ENCODE data around the gene BRD9.

DNA sequence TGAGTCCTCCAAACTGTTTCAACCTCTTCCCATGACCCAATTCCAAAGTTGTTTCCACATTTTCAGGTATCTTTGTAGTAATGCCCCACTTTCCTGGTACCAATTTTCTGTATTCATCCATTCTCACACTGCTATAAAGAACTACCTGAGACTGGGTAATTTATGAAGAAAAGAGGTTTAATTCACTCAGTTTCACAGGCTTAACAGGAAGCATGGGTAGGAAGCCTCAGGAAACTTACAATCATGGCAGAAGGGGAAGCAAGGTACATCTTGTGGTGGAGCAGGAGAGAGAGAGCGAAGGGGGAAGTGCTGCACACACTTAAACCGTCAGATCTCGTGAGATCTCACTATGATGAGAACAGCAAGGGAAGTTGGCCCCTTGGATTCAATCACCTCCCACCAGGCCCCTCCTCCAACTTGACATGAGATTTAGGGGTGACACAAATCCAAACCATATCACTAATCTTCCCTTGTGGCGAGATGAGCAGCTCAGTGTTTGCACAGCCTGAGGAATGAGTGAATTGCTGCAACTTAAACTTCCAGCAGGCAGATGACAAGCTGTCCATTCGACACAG lies 43.0 kb upstream of the BRD9 start:
- TF ChIP-seq POLR2AphosphoS5 (IDR thresholded peaks at IDR 0.05; ENCODE audit: low read depth, low read length) (no peak), SIN3A (IDR thresholded peaks at IDR 0.05; ENCODE audit: borderline replicate concordance, insufficient read depth, low read length) (no peak)
- TF ChIP-seq, protein P1, sequence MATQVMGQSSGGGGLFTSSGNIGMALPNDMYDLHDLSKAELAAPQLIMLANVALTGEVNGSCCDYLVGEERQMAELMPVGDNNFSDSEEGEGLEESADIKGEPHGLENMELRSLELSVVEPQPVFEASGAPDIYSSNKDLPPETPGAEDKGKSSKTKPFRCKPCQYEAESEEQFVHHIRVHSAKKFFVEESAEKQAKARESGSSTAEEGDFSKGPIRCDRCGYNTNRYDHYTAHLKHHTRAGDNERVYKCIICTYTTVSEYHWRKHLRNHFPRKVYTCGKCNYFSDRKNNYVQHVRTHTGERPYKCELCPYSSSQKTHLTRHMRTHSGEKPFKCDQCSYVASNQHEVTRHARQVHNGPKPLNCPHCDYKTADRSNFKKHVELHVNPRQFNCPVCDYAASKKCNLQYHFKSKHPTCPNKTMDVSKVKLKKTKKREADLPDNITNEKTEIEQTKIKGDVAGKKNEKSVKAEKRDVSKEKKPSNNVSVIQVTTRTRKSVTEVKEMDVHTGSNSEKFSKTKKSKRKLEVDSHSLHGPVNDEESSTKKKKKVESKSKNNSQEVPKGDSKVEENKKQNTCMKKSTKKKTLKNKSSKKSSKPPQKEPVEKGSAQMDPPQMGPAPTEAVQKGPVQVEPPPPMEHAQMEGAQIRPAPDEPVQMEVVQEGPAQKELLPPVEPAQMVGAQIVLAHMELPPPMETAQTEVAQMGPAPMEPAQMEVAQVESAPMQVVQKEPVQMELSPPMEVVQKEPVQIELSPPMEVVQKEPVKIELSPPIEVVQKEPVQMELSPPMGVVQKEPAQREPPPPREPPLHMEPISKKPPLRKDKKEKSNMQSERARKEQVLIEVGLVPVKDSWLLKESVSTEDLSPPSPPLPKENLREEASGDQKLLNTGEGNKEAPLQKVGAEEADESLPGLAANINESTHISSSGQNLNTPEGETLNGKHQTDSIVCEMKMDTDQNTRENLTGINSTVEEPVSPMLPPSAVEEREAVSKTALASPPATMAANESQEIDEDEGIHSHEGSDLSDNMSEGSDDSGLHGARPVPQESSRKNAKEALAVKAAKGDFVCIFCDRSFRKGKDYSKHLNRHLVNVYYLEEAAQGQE (IDR thresholded peaks at IDR 0.05; ENCODE audit: insufficient read depth in 1 of 2, low read depth in 2 of 2, low read length in 2 of 2): no peak

Data from PFSK-1 (cell line).